Neural cell (in vitro differentiated cells): ENCODE data around the gene SPAG16. TPM values are rescaled to one million over a fixed set of nuclear protein-coding genes. Genes with fewer than 3 reads are reported as not detected.

Source experiments
- H2AFZ ChIP-seq: fragments of 200-600, 300-800 bp; sonication (generic), shearing (Covaris generic); 2 replicates; pipeline ENCODE4 v1.6.0; 2014; ENCODE audit warnings: low read depth, mild to moderate bottlenecking, antibody characterized with exemption, low read length, moderate library complexity
- H3F3A ChIP-seq: fragments of 200-600 bp; shearing (Covaris generic); 2 replicates; pipeline ENCODE4 v1.6.1; 2016; ENCODE audit warnings: mild to moderate bottlenecking, moderate library complexity, mixed read lengths, antibody characterized with exemption, low read length; ENCODE audit not compliant: insufficient read depth, poor library complexity, severe bottlenecking
- H3K27ac ChIP-seq: fragments of 200-600, 300-800 bp; sonication (generic), shearing (Covaris generic); 2 replicates; pipeline ENCODE4 v1.5.1; 2014; ENCODE audit warnings: mild to moderate bottlenecking, low read length, moderate library complexity
- H3K27me3 ChIP-seq: fragments of 300-800, 200-600 bp; sonication (generic), shearing (Covaris generic); 2 replicates; pipeline ENCODE4 v1.6.0; 2014; ENCODE audit warnings: mild to moderate bottlenecking, low read depth, low read length, moderate library complexity; ENCODE audit not compliant: insufficient read depth
- H3K36me3 ChIP-seq: fragments of 300-800, 200-600 bp; sonication (generic), shearing (Covaris generic); 2 replicates; pipeline ENCODE4 v1.5.1; 2014; ENCODE audit warnings: mild to moderate bottlenecking, antibody characterized with exemption, low read length, moderate library complexity; ENCODE audit not compliant: insufficient read depth
- H3K4me2 ChIP-seq: fragments of 300-800, 200-600 bp; sonication (generic), shearing (Covaris generic); 2 replicates; pipeline ENCODE4 v1.6.0; 2014; ENCODE audit warnings: mild to moderate bottlenecking, low read length
- H3K4me3 ChIP-seq: fragments of 300-800, 200-600 bp; sonication (generic), shearing (Covaris generic); 2 replicates; pipeline ENCODE4 v1.5.1; 2014; ENCODE audit warnings: mild to moderate bottlenecking, low read length, moderate library complexity
- H3K79me2 ChIP-seq: fragments of 200-600 bp; shearing (Covaris generic); replicated peaks from 2 replicates; pipeline ENCODE4 v1.6.0; 2014; ENCODE audit warnings: mild to moderate bottlenecking, low read length, moderate library complexity; ENCODE audit not compliant: insufficient read depth
- H3K9ac ChIP-seq: fragments of 300-800, 200-600 bp; sonication (generic), shearing (Covaris generic); 2 replicates; pipeline ENCODE4 v1.6.1; 2016; ENCODE audit warnings: mild to moderate bottlenecking, low read length, mixed read lengths
- H3K9me2 ChIP-seq: fragments of 200-600 bp; shearing (Covaris generic); 2 replicates; pipeline ENCODE4 v1.6.1; 2016; ENCODE audit warnings: mild to moderate bottlenecking, low read length, mixed read lengths; ENCODE audit not compliant: insufficient read depth
- H3K9me3 ChIP-seq: fragments of 200-600, 300-800 bp; sonication (generic), shearing (Covaris generic); 2 replicates; pipeline ENCODE4 v1.6.1; 2016; ENCODE audit warnings: mild to moderate bottlenecking, mixed run types, low read length, moderate library complexity, mixed read lengths
- H4K20me1 ChIP-seq: fragments of 200-600 bp; shearing (Covaris generic); 2 replicates; pipeline ENCODE4 v1.6.1; 2016; ENCODE audit warnings: mild to moderate bottlenecking, mixed run types; ENCODE audit not compliant: insufficient read depth
- CTCF ChIP-seq: fragments of 450-650 bp; IDR thresholded peaks from 2 replicates; pipeline ENCODE4 v1.5.1; 2014; ENCODE audit warnings: antibody characterized with exemption, mild to moderate bottlenecking, moderate library complexity; ENCODE audit not compliant: poor library complexity, severe bottlenecking
- EP300 ChIP-seq: fragments of 450-650 bp; conservative IDR thresholded peaks from 2 replicates; pipeline ENCODE4 v1.6.1; 2014; ENCODE audit warnings: antibody characterized with exemption, mild to moderate bottlenecking, moderate library complexity; ENCODE audit not compliant: poor library complexity, severe bottlenecking
- EZH2 ChIP-seq: fragments of 200-600, 300-800 bp; shearing (Covaris generic), sonication (generic); IDR thresholded peaks from 2 replicates; pipeline ENCODE4 v1.6.1; 2014; ENCODE audit warnings: antibody characterized with exemption, low read length, borderline replicate concordance, mild to moderate bottlenecking; ENCODE audit not compliant: insufficient read depth, poor library complexity, severe bottlenecking
- MXI1 ChIP-seq: fragments of 450-650 bp; conservative IDR thresholded peaks from 2 replicates; pipeline ENCODE4 v1.6.1; 2014; ENCODE audit warnings: antibody characterized with exemption, mild to moderate bottlenecking; ENCODE audit not compliant: poor library complexity, severe bottlenecking
- POLR2AphosphoS5 ChIP-seq: IDR thresholded peaks from 2 replicates; pipeline ENCODE4 v1.6.1; 2012
- RAD21 ChIP-seq: fragments of 450-650 bp; conservative IDR thresholded peaks from 2 replicates; pipeline ENCODE4 v1.6.1; 2014; ENCODE audit warnings: antibody characterized with exemption, mild to moderate bottlenecking, moderate library complexity
- SMC3 ChIP-seq: fragments of 450-650 bp; conservative IDR thresholded peaks from 2 replicates; pipeline ENCODE4 v1.6.1; 2014; ENCODE audit warnings: antibody characterized with exemption, mild to moderate bottlenecking, moderate library complexity; ENCODE audit not compliant: poor library complexity
- TAF1 ChIP-seq: IDR thresholded peaks from 2 replicates; pipeline ENCODE4 v1.6.1; 2012; ENCODE audit warnings: low read depth
- polyA plus RNA-seq: library from polyadenylated mRNA; depleted of rRNA; stranded (reverse); fragments of >200 nt; gene quantifications from 2 replicates; pipeline ENCODE4 v1.2.3, GENCODE V29; 2014
- TF ChIP-seq, protein P1 (sequence below): IDR thresholded peaks from 2 replicates; pipeline ENCODE4 v1.6.1; 2012; ENCODE audit warnings: borderline replicate concordance

Gene SPAG16
- polyA plus RNA-seq, 1 donor from 2014 or later, result 75.4 TPM

- Histone ChIP-seq H3K9ac (no peak overlapping the region), H3K79me2 (no peaks in the 10 kb centered on the region), H3K9me3 (no peaks in the 10 kb centered on the region), H3K27me3 (no peaks in the 10 kb centered on the region), H4K20me1 (no peaks in the 10 kb centered on the region), H3K4me3 (no peak overlapping the region), H3K4me2 (no peak overlapping the region), H3K27ac (no peak overlapping the region), H3K9me2 (no peaks in the 10 kb centered on the region), H2AFZ (no peak overlapping the region), H3K36me3 (no peaks in the 10 kb centered on the region), H3F3A (no peaks in the 10 kb centered on the region)
- TF ChIP-seq CTCF (no peak), TAF1 (no peak), SMC3 (no peak), POLR2AphosphoS5 (no peak), EP300 (no peak), MXI1 (no peak), RAD21 (no peak), EZH2 (no peak)
- TF ChIP-seq, protein P1, sequence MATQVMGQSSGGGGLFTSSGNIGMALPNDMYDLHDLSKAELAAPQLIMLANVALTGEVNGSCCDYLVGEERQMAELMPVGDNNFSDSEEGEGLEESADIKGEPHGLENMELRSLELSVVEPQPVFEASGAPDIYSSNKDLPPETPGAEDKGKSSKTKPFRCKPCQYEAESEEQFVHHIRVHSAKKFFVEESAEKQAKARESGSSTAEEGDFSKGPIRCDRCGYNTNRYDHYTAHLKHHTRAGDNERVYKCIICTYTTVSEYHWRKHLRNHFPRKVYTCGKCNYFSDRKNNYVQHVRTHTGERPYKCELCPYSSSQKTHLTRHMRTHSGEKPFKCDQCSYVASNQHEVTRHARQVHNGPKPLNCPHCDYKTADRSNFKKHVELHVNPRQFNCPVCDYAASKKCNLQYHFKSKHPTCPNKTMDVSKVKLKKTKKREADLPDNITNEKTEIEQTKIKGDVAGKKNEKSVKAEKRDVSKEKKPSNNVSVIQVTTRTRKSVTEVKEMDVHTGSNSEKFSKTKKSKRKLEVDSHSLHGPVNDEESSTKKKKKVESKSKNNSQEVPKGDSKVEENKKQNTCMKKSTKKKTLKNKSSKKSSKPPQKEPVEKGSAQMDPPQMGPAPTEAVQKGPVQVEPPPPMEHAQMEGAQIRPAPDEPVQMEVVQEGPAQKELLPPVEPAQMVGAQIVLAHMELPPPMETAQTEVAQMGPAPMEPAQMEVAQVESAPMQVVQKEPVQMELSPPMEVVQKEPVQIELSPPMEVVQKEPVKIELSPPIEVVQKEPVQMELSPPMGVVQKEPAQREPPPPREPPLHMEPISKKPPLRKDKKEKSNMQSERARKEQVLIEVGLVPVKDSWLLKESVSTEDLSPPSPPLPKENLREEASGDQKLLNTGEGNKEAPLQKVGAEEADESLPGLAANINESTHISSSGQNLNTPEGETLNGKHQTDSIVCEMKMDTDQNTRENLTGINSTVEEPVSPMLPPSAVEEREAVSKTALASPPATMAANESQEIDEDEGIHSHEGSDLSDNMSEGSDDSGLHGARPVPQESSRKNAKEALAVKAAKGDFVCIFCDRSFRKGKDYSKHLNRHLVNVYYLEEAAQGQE, result no peak
Observed at GRCh38 chr2:214064471-214064870, 780.2 kb downstream of the SPAG16 start.

- Histone ChIP-seq H3K9ac (no peak overlapping the region), H4K20me1 (no peaks in the 10 kb centered on the region), H2AFZ (no peak overlapping the region), H3K27ac (no peak overlapping the region), H3K9me3 (no peaks in the 10 kb centered on the region), H3K9me2 (no peaks in the 10 kb centered on the region), H3K36me3 (no peaks in the 10 kb centered on the region), H3K4me2 (no peak overlapping the region), H3K79me2 (no peaks in the 10 kb centered on the region), H3K4me3 (no peak overlapping the region), H3F3A (no peaks in the 10 kb centered on the region), H3K27me3 (no peaks in the 10 kb centered on the region)
- TF ChIP-seq RAD21 (no peak), MXI1 (no peak)
Observed at GRCh38 chr2:214066862-214067261, 782.6 kb downstream of the SPAG16 start.

GRCh38 chr2:214069254-214069653 lies 785.0 kb downstream of the SPAG16 start:
- H3K4me3 ChIP-seq, result no peak overlapping the region
- no peaks in the 10 kb centered on the region for H3K79me2 ChIP-seq
- no peak overlapping the region for H3K27ac ChIP-seq
- no peaks in the 10 kb centered on the region for H3K27me3 ChIP-seq
- no peaks in the 10 kb centered on the region for H4K20me1 ChIP-seq
- TF ChIP-seq POLR2AphosphoS5, result no peak
- no peak for TF ChIP-seq TAF1
- no peak for TF ChIP-seq EZH2
- no peak for TF ChIP-seq SMC3
- no peaks in the 10 kb centered on the region for H3K36me3 ChIP-seq
- no peak overlapping the region for H2AFZ ChIP-seq
- no peaks in the 10 kb centered on the region for H3K9me3 ChIP-seq
- H3K9ac ChIP-seq, result no peak overlapping the region
- no peaks in the 10 kb centered on the region for H3F3A ChIP-seq
- H3K4me2 ChIP-seq, result no peak overlapping the region
- no peaks in the 10 kb centered on the region for H3K9me2 ChIP-seq
